ENCODE results near the gene ADAMTS17. TPM values are rescaled to one million over a fixed set of nuclear protein-coding genes. Genes with fewer than 3 reads are reported as not detected.

The ADAMTS17 gene
- total and polyA plus RNA-seq, 4 donors, result 0.28 to 46.9 (median 9.1) TPM

GRCh38 chr15:99959326-99959725, 382.4 kb downstream of the ADAMTS17 start:
- no peak overlapping the region for H3K4me3 ChIP-seq (ENCODE audit: low read depth in 1 of 3, low read length in 3 of 3)
- no peaks in the 10 kb centered on the region for H3K9me3 ChIP-seq (ENCODE audit: control insufficient read depth in 4 of 4, low read length in 3 of 4)
- TF ChIP-seq MAX (IDR thresholded peaks at IDR 0.05) (no peak), CTCF (IDR thresholded peaks at IDR 0.05; ENCODE audit: low read depth, low read length, missing input control) (no peak), TAF1 (conservative IDR thresholded peaks at IDR 0.05) (no peak), HNF4A (conservative IDR thresholded peaks at IDR 0.05) (no peak), ATF3 (IDR thresholded peaks at IDR 0.05) (no peak), YY1 (IDR thresholded peaks at IDR 0.05) (no peak), FOXA1 (IDR thresholded peaks at IDR 0.05) (no peak), REST (IDR thresholded peaks at IDR 0.05) (no peak), FOXA2 (IDR thresholded peaks at IDR 0.05) (no peak), NR2F2 (IDR thresholded peaks at IDR 0.05) (no peak), RAD21 (IDR thresholded peaks at IDR 0.05) (no peak), GABPA (IDR thresholded peaks at IDR 0.05 in 1 of 2, conservative IDR thresholded peaks at IDR 0.05 in 1 of 2) (no peak), SP1 (IDR thresholded peaks at IDR 0.05) (no peak), RXRA (IDR thresholded peaks at IDR 0.05) (no peak), EGR1 (IDR thresholded peaks at IDR 0.05; ENCODE audit: low read depth in 2 of 2) (no peak)
- no peak for DNase-seq (ENCODE audit: low spot score)
- no peak overlapping the region for H3K27ac ChIP-seq (ENCODE audit: low read depth in 1 of 2, low read length in 2 of 2)
- H3K4me1 ChIP-seq (ENCODE audit: control insufficient read depth in 4 of 4, insufficient read depth in 4 of 4, low read length in 3 of 4), result no peaks in the 10 kb centered on the region
- WGBS, result 74% methylated on average over 6 of the region's 6 CpGs
- peaks cover 0 to 6% (median 0%) of the 10 kb centered on the region in 4 donors for H3K27me3 ChIP-seq (ENCODE audit: control insufficient read depth in 4 of 4, insufficient read depth in 4 of 4, low read length in 3 of 4)
- H3K36me3 ChIP-seq (ENCODE audit: control insufficient read depth in 4 of 4, insufficient read depth in 3 of 4, low read depth in 1 of 4, low read length in 3 of 4), result no peaks in the 10 kb centered on the region
- H3K9ac ChIP-seq (ENCODE audit: low read depth in 1 of 2, low read length in 2 of 2), result no peak overlapping the region

GRCh38 chr15:99958426-99959097, 383.2 kb downstream of the ADAMTS17 start:
- WGBS, result 64% methylated on average over 7 of the region's 7 CpGs
- no peaks in the 10 kb centered on the region for H3K9me3 ChIP-seq (ENCODE audit: control insufficient read depth in 4 of 4, low read length in 3 of 4)
- peak; percentile 14 for DNase-seq (ENCODE audit: low spot score)

More at GRCh38 chr15:99958426-99959097, 383.2 kb downstream of the ADAMTS17 start:
- TF ChIP-seq FOXA1 (IDR thresholded peaks at IDR 0.05) (no peak), CTCF (IDR thresholded peaks at IDR 0.05; ENCODE audit: low read depth, low read length, missing input control) (no peak), SP1 (IDR thresholded peaks at IDR 0.05) (no peak), REST (IDR thresholded peaks at IDR 0.05) (no peak), MAX (IDR thresholded peaks at IDR 0.05) (no peak), TAF1 (conservative IDR thresholded peaks at IDR 0.05) (no peak)
- no peak overlapping the region for H3K4me3 ChIP-seq (ENCODE audit: low read depth in 1 of 3, low read length in 3 of 3)
- no peak overlapping the region for H3K27ac ChIP-seq (ENCODE audit: low read depth in 1 of 2, low read length in 2 of 2)
- no peaks in the 10 kb centered on the region for H3K36me3 ChIP-seq (ENCODE audit: control insufficient read depth in 4 of 4, insufficient read depth in 3 of 4, low read depth in 1 of 4, low read length in 3 of 4)
- H3K9ac ChIP-seq (ENCODE audit: low read depth in 1 of 2, low read length in 2 of 2), result no peak overlapping the region
- H3K27me3 ChIP-seq (ENCODE audit: control insufficient read depth in 4 of 4, insufficient read depth in 4 of 4, low read length in 3 of 4), result peaks cover 0 to 6% (median 0%) of the 10 kb centered on the region in 4 donors
- no peaks in the 10 kb centered on the region for H3K4me1 ChIP-seq (ENCODE audit: control insufficient read depth in 4 of 4, insufficient read depth in 4 of 4, low read length in 3 of 4)
